Urinary bladder (tissue), 4 donors: ENCODE data around the gene PTCD2. TPM values are rescaled to one million over a fixed set of nuclear protein-coding genes. Genes with fewer than 3 reads are reported as not detected.

Experiments used
- DNase-seq: peaks from one replicate; pipeline ENCODE4 v3.0.0-alpha.2; 2015; ENCODE audit errors: extremely low spot score
- H3K27ac ChIP-seq: one replicate; pipeline ENCODE4 v1.5.1; 2013; ENCODE audit warnings: low read depth, mild to moderate bottlenecking, moderate library complexity
- H3K36me3 ChIP-seq: one replicate; pipeline ENCODE4 v1.6.1; 2013; ENCODE audit warnings: mild to moderate bottlenecking, moderate library complexity; ENCODE audit not compliant: insufficient read depth
- H3K4me1 ChIP-seq: one replicate; pipeline ENCODE4 v1.6.1; 2013; ENCODE audit warnings: mild to moderate bottlenecking, moderate library complexity; ENCODE audit not compliant: insufficient read depth
- H3K4me3 ChIP-seq: one replicate; pipeline ENCODE4 v1.5.1; 2013; ENCODE audit warnings: low read depth, low read length
- WGBS: extraction: QIAGEN DNeasy Blood & Tissue Kit; methylation state at CpG from one replicate; pipeline ENCODE4 v1.1.7; 2013; 5-methylcytosine and 5-hydroxymethylcytosine counted together
- polyA plus RNA-seq: library from polyadenylated mRNA; stranded (reverse); fragments of 200-250 nt; gene quantifications from one replicate; pipeline ENCODE4 v1.2.3, GENCODE V29; 2013
- small RNA-seq: library from RNA; depleted of rRNA; stranded (forward); fragments of <200 nt; gene quantifications from one replicate; pipeline ENCODE3, GENCODE V24; 2014
- total RNA-seq: library from RNA; depleted of rRNA; stranded (reverse); fragments of >200 nt; gene quantifications from one replicate; pipeline ENCODE4 v1.2.3, GENCODE V29; 2014
- donor health status: healthy with polysubstance abuse.
- donor health status: healthy.

Gene PTCD2
- total and polyA plus RNA-seq, 2 donors: 5.8 to 9.4 TPM

DNA sequence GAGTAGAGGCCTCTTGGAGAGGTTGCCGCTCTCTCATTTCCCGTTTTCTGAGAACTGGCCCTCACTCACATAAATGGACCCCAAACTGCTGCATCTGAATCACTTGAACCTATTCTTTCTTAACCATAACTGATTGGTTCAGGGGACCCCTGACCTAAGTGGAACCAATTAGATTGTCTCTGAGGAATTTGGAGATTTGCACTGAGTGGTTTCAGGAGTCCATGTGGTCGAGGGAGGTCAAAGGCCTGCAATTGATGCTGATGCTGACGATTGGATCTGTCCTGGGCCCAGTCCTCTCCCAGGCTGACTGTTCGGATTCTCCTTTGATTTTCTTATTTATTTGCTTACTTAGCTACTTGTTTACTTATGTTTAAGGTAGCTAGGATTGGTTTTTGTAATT lies 88.0 kb downstream of the PTCD2 start:
- 87% methylated on average over 5 of the region's 5 CpGs for whole genome bisulfite sequencing
- DNase-seq: no peak
- Histone ChIP-seq H3K4me1 (no peaks in the 10 kb centered on the region), H3K27ac (no peak overlapping the region), H3K4me3 (no peak overlapping the region), H3K36me3 (no peaks in the 10 kb centered on the region)

DNA sequence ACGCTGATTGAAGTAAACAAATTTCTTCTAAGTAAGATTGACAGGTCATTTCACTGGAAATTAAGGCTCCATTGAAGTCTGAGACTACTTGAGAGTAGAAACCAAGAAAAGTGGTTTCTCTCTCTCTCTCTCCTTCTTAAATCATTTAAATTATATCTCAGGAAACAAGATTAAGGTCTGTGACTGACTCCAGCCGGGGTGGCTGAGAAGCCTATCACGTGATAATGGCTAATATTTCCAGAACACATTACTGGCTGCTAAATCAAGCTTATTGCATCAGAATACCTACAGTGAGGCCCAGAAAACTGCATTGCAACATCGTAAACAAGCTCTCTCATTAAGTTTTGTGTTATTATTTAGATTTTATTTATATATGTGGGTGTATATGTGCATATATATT lies 88.4 kb downstream of the PTCD2 start:
- DNase-seq: no peak

DNA sequence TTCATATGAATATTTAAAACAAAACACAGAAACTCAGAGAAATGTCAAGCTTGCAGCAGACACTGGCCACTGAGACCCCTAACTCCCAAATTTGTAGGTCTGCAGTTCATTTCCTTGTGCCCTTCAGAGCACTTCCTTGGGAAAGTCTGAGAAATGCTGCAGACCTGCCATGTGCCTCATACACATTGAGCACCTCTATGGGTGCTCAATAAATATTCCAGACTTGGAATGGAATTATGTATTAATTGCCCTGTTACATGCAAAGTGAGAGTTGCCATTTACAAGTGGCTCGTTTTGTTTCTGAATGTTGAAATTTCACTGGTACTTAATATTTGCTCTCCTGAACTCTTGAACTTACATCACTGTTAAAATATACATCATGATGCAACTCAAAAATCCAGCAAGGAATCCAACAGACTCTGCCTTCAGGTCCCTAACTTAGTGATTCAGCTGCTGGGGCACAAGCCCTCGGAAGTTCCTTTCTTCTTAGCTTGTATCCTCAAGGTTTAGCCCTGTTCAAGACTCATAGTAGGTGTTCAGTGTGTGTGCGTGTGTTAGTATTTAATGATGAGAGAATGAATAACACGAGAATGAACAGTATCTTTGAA lies 90.6 kb downstream of the PTCD2 start:
- 76% methylated on average over 4 of the region's 4 CpGs for WGBS

More for the DNA sequence above, 88.4 kb downstream of the PTCD2 start:
- Histone ChIP-seq H3K4me1 (no peaks in the 10 kb centered on the region), H3K36me3 (no peaks in the 10 kb centered on the region), H3K27ac (no peak overlapping the region), H3K4me3 (no peak overlapping the region)
- WGBS: 57% methylated on average over 4 of the region's 4 CpGs

DNA sequence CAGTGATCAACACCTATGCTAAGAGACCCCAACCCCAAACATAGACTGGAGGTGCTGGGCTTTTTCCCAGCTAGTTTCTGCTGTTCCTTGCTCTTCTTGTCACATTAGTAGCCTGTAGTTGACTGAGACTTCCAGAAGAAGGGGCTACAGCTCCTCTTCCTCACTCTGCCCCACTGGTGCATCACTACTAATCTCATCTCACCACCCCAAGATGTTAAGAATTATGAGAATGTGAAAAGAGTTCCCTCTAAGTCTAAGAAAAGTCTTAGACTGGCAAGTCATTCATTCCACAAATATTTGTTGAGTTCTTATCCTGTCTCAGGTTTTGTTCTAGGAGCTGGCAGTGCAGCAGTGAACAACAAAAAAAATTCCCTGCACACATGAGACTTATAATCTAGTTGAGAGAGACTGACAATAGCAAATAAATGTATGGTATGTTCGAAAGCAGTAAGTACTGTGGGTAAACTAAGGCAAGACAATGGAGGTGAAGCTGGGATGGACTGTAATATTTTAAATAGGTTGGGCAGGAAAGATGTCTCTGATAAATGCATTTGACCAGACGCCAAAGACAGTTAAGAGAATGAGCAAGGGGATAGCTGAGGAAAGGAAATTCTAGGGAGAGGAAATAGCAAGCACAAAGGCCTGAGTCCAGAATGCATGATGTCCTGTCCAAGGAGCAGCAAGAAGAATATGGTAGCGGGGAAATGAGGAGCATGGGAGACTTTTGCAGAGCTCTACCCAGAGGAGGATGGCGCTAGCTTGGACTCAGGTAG lies 92.3 kb downstream of the PTCD2 start:
- H3K36me3 ChIP-seq: no peaks in the 10 kb centered on the region
- H3K4me3 ChIP-seq: no peak overlapping the region
- WGBS: 89% methylated on average over 4 of the region's 4 CpGs
- H3K4me1 ChIP-seq: no peaks in the 10 kb centered on the region
- H3K27ac ChIP-seq: no peak overlapping the region
- no peak for DNase-seq

More for the DNA sequence above, 90.6 kb downstream of the PTCD2 start:
- H3K36me3 ChIP-seq: no peaks in the 10 kb centered on the region
- H3K27ac ChIP-seq: no peak overlapping the region
- DNase-seq: no peak
- no peaks in the 10 kb centered on the region for H3K4me1 ChIP-seq
- no peak overlapping the region for H3K4me3 ChIP-seq

DNA sequence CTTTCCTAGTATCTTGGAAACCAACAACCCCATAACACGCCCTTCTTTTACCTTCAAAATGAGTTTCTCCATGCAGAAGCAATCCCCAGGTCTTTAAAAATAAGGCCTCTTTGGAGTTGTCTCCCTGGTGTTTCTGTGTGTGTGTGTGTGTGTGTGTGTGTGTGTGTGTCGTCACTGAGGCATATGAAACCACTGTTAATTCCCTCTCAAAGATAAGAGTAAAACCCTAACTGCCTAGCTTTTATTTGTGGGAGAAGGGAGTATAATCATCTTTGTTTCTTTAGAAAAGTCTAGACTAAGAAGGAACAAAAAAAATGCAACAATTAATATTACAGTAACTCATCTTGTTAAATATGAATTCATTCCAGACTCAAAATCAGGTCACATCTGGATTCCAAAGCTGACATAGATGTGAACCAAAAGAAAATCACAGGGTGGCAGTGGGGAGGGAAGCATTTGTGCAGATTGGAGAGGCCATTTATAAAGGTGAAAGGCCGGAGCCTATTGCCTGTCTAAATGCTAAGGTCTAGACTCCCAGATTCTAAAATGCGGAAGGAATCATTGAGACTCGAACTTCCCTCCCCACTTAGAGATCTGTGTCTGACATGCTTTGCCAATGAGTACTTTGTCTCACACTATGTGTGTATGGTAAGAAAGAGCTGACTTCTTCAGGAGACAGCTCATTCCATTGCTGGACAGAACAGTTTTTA lies 95.6 kb downstream of the PTCD2 start:
- WGBS: 78% methylated on average over 5 of the region's 5 CpGs
- Histone ChIP-seq H3K4me3 (no peak overlapping the region), H3K4me1 (no peaks in the 10 kb centered on the region), H3K27ac (no peak overlapping the region), H3K36me3 (no peaks in the 10 kb centered on the region)
- no peak for DNase-seq

DNA sequence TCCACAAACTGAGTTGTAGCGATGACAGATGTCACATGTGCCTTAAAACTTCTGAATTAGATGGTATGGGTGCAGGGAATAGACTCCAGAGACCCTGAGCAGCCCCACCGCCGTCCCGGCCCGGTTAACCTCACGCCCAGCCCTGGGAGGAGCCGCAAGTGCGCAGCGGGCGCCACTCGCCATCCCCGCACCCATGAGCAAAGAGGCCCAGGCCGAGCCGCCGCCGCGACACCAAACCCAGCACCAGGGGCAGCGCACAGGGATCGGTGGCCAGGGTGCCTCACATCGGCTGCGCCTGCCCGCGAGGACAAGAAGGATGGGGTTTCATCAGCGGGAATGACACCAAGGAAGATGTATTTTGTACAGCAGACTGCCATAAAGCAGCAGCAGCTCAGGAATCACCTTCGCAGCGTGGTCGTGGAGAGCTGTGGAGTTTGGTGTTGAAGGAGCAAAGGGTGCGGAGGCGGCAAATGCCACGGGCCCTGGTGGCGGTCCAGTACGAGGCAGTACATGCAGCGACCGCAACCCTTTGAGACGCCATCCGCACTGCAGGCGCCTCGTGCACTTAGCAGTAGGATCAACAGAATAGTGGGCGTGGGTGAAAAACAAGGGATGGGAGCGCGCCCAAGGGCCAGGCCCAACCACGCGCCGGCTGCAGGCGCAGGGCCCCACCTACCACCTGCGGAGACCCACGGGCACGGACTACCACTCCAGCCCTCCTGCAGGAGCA lies 97.3 kb downstream of the PTCD2 start:
- Histone ChIP-seq H3K4me1 (no peaks in the 10 kb centered on the region), H3K4me3 (no peak overlapping the region), H3K36me3 (no peaks in the 10 kb centered on the region), H3K27ac (no peak overlapping the region)
- DNase-seq: no peak
- WGBS: 95% methylated on average over 48 of the region's 48 CpGs

Small RNAs within 50 kb of the gene (small RNA-seq; reads per million reads assigned to genes)
- not detected for gene RN7SL153P

Other genes starting within 250 kb of the PTCD2 start
- 99.2 TPM for gene MAP1B, start 212.9 kb upstream of the PTCD2 start, total RNA-seq
- 35.2 TPM for gene MAP1B, start 212.9 kb upstream of the PTCD2 start, polyA plus RNA-seq
- 70.6 TPM for gene MRPS27, start 133 bp upstream of the PTCD2 start, total RNA-seq
- gene MRPS27, start 133 bp upstream of the PTCD2 start, polyA plus RNA-seq: 39.5 TPM
- gene ZNF366, start 187.0 kb downstream of the PTCD2 start, total RNA-seq: 2.9 TPM
- gene ZNF366, start 187.0 kb downstream of the PTCD2 start, polyA plus RNA-seq: 3.3 TPM